ENCODE results near the gene GNB1. TPM values are rescaled to one million over a fixed set of nuclear protein-coding genes. Genes with fewer than 3 reads are reported as not detected.

GNB1 gene
- total RNA-seq, 1 experiment from 2014 or later, result 93.7 TPM

- Histone ChIP-seq H3K9me3 (ENCODE audit: low read length) (no peaks in the 10 kb centered on the region), H4K20me1 (ENCODE audit: insufficient read depth, low read depth, low read length) (peaks cover 7% of the 10 kb centered on the region), H3K27me3 (ENCODE audit: low read length) (no peaks in the 10 kb centered on the region), H3K27ac (ENCODE audit: low read length) (peak overlapping the region; percentile 99), H3K4me1 (ENCODE audit: low read length) (peaks cover 75% of the 10 kb centered on the region), H2AFZ (ENCODE audit: low read length) (no peak overlapping the region), H3K4me3 (ENCODE audit: low read length) (peak overlapping the region; percentile 61), H3K9me2 (replicated peaks; ENCODE audit: insufficient read depth, low read length) (no peaks in the 10 kb centered on the region), H3K4me2 (ENCODE audit: low read depth, low read length, poor library complexity, severe bottlenecking) (peak overlapping the region; percentile 89), H3K9ac (ENCODE audit: low read length) (peak overlapping the region; percentile 71), H3K79me2 (ENCODE audit: low read length) (peaks cover 87% of the 10 kb centered on the region), H3K36me3 (ENCODE audit: insufficient read depth, low read length) (0 out of 2 replicates have a peak, but pooled peaks cover 9% of the 10 kb centered on the region)
- DNase-seq, result peak; percentile 93
Measured at GRCh38 chr1:1842360-1843146, 48.3 kb downstream of the GNB1 start.

DNA sequence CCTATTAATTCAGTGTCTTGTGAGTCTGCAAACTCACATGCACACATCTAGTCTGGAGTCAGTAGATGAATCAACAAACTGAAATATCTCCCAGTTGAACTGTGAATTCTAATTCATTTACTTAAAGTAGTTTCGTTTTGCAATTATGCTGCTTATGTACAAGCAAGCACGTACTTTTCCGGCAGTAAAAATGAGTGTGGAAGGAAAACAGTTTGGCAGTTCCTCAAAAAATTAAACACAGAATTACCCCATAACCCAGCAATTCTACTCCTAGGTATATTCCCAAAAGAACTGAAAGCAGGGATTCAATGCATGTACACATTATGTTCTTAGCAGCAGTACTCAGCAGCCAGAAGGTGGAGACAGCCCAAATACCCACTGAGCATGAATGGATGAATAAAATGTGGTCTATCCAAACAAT lies 49.3 kb downstream of the GNB1 start:
- peak overlapping the region; percentile 89 for H3K4me2 ChIP-seq (ENCODE audit: low read depth, low read length, poor library complexity, severe bottlenecking)
- H3K4me3 ChIP-seq (ENCODE audit: low read length), result peak overlapping the region; percentile 61
- H3K4me1 ChIP-seq (ENCODE audit: low read length), result peaks cover 70% of the 10 kb centered on the region
- 0 out of 2 replicates have a peak, but pooled peaks cover 9% of the 10 kb centered on the region for H3K36me3 ChIP-seq (ENCODE audit: insufficient read depth, low read length)
- no peaks in the 10 kb centered on the region for H3K27me3 ChIP-seq (ENCODE audit: low read length)
- H4K20me1 ChIP-seq (ENCODE audit: insufficient read depth, low read depth, low read length), result peaks cover 7% of the 10 kb centered on the region
- H3K9me2 ChIP-seq (replicated peaks; ENCODE audit: insufficient read depth, low read length), result no peaks in the 10 kb centered on the region
- peak overlapping the region; percentile 71 for H3K9ac ChIP-seq (ENCODE audit: low read length)
- no peaks in the 10 kb centered on the region for H3K9me3 ChIP-seq (ENCODE audit: low read length)
- DNase-seq, result no peak
- no peak overlapping the region for H2AFZ ChIP-seq (ENCODE audit: low read length)
- H3K79me2 ChIP-seq (ENCODE audit: low read length), result peaks cover 83% of the 10 kb centered on the region
- peak overlapping the region; percentile 99 for H3K27ac ChIP-seq (ENCODE audit: low read length)

- Histone ChIP-seq H3K27me3 (ENCODE audit: low read length) (no peaks in the 10 kb centered on the region), H3K4me2 (ENCODE audit: low read depth, low read length, poor library complexity, severe bottlenecking) (no peak overlapping the region), H3K36me3 (ENCODE audit: insufficient read depth, low read length) (0 out of 2 replicates have a peak, but pooled peaks cover 14% of the 10 kb centered on the region), H4K20me1 (ENCODE audit: insufficient read depth, low read depth, low read length) (peaks cover 4% of the 10 kb centered on the region; the same call in 1 of the 2 replicates), H3K9me2 (replicated peaks; ENCODE audit: insufficient read depth, low read length) (no peaks in the 10 kb centered on the region), H3K79me2 (ENCODE audit: low read length) (peaks cover 81% of the 10 kb centered on the region), H3K27ac (ENCODE audit: low read length) (peak overlapping the region; percentile 99), H3K4me1 (ENCODE audit: low read length) (peaks cover 73% of the 10 kb centered on the region), H3K4me3 (ENCODE audit: low read length) (no peak overlapping the region), H3K9me3 (ENCODE audit: low read length) (no peaks in the 10 kb centered on the region), H2AFZ (ENCODE audit: low read length) (no peak overlapping the region), H3K9ac (ENCODE audit: low read length) (no peak overlapping the region)
- DNase-seq, result no peak
Measured at GRCh38 chr1:1839311-1839965, 51.4 kb downstream of the GNB1 start.

DNA sequence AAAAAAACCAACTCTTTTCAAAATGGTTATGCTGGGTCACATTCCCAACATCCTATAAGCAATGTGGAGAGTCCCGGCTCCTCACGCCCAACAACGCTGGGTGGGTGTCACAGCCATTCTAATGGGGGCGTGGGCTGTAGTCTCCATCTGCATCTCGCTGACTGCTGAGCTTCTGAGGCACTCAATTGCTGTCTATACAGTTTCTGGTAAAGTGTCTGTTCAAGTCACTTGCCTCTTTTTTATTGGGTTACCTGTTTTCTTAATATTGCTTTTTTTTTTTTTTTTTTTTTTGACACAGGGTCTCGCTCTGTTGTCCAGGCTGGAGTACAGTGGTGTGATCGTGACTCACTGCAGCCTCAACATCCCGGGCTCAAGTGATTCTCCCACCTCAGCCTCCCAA lies 54.8 kb downstream of the GNB1 start:
- peaks cover 74% of the 10 kb centered on the region for H3K4me1 ChIP-seq (ENCODE audit: low read length)
- H3K36me3 ChIP-seq (ENCODE audit: insufficient read depth, low read length), result peaks cover 28% of the 10 kb centered on the region; the same call in 1 of the 2 replicates
- H3K9me2 ChIP-seq (replicated peaks; ENCODE audit: insufficient read depth, low read length), result no peaks in the 10 kb centered on the region
- H3K9me3 ChIP-seq (ENCODE audit: low read length), result no peaks in the 10 kb centered on the region
- H3K4me3 ChIP-seq (ENCODE audit: low read length), result no peak overlapping the region
- peak overlapping the region; percentile 88 for H3K4me2 ChIP-seq (ENCODE audit: low read depth, low read length, poor library complexity, severe bottlenecking)
- peaks cover 90% of the 10 kb centered on the region for H3K79me2 ChIP-seq (ENCODE audit: low read length)
- H2AFZ ChIP-seq (ENCODE audit: low read length), result no peak overlapping the region
- H3K27ac ChIP-seq (ENCODE audit: low read length), result peak overlapping the region; percentile 98
- H3K9ac ChIP-seq (ENCODE audit: low read length), result no peak overlapping the region
- no peaks in the 10 kb centered on the region for H3K27me3 ChIP-seq (ENCODE audit: low read length)
- H4K20me1 ChIP-seq (ENCODE audit: insufficient read depth, low read depth, low read length), result no peaks in the 10 kb centered on the region
- DNase-seq, result no peak

GRCh38 chr1:1835546-1835945 lies 55.3 kb downstream of the GNB1 start:
- H3K9me2 ChIP-seq (replicated peaks; ENCODE audit: insufficient read depth, low read length), result no peaks in the 10 kb centered on the region
- H3K36me3 ChIP-seq (ENCODE audit: insufficient read depth, low read length), result peaks cover 29% of the 10 kb centered on the region; the same call in 1 of the 2 replicates
- peak overlapping the region; percentile 98 for H3K27ac ChIP-seq (ENCODE audit: low read length)
- H3K4me3 ChIP-seq (ENCODE audit: low read length), result peak overlapping the region; percentile 57; the same call in 1 of the 2 replicates
- no peak overlapping the region for H2AFZ ChIP-seq (ENCODE audit: low read length)
- peak overlapping the region; percentile 75 for H3K9ac ChIP-seq (ENCODE audit: low read length)
- H3K4me1 ChIP-seq (ENCODE audit: low read length), result peaks cover 74% of the 10 kb centered on the region
- peaks cover 90% of the 10 kb centered on the region for H3K79me2 ChIP-seq (ENCODE audit: low read length)
- H3K27me3 ChIP-seq (ENCODE audit: low read length), result no peaks in the 10 kb centered on the region
- no peaks in the 10 kb centered on the region for H3K9me3 ChIP-seq (ENCODE audit: low read length)
- H4K20me1 ChIP-seq (ENCODE audit: insufficient read depth, low read depth, low read length), result no peaks in the 10 kb centered on the region
- no peak for DNase-seq
- peak overlapping the region; percentile 88 for H3K4me2 ChIP-seq (ENCODE audit: low read depth, low read length, poor library complexity, severe bottlenecking)

DNA sequence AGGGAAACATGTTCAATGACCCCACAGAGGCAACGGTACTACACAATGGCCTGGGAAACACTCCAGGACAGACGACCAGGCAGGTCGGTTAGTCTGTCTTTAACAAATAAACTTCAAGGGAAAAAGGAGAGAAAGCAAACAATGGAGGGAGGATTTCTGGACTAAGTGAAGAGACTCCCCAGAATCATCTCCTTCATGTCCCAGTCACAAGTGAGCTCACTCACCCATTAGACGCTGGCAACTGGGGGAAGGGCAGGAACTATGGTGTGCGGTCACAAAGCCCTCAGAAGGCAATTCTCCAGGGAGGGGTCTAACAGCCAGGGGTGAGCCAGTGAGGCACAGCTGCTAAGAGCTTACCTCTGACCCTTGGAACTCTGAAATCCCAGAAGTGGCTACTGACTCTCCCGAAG lies 57.0 kb downstream of the GNB1 start:
- H3K27me3 ChIP-seq (ENCODE audit: low read length), result no peaks in the 10 kb centered on the region
- peaks cover 79% of the 10 kb centered on the region for H3K4me1 ChIP-seq (ENCODE audit: low read length)
- H3K9me3 ChIP-seq (ENCODE audit: low read length), result no peaks in the 10 kb centered on the region
- H3K9ac ChIP-seq (ENCODE audit: low read length), result peak overlapping the region; percentile 75
- peaks cover 26% of the 10 kb centered on the region; the same call in 1 of the 2 replicates for H3K36me3 ChIP-seq (ENCODE audit: insufficient read depth, low read length)
- no peaks in the 10 kb centered on the region for H3K9me2 ChIP-seq (replicated peaks; ENCODE audit: insufficient read depth, low read length)
- peak overlapping the region; percentile 57 for H3K4me3 ChIP-seq (ENCODE audit: low read length)
- peak overlapping the region; percentile 88 for H3K4me2 ChIP-seq (ENCODE audit: low read depth, low read length, poor library complexity, severe bottlenecking)
- peaks cover 88% of the 10 kb centered on the region for H3K79me2 ChIP-seq (ENCODE audit: low read length)
- no peak overlapping the region for H2AFZ ChIP-seq (ENCODE audit: low read length)
- peak overlapping the region; percentile 98 for H3K27ac ChIP-seq (ENCODE audit: low read length)
- DNase-seq, result peak; percentile 93
- no peaks in the 10 kb centered on the region for H4K20me1 ChIP-seq (ENCODE audit: insufficient read depth, low read depth, low read length)

GRCh38 chr1:1833456-1833855 lies 57.4 kb downstream of the GNB1 start:
- Histone ChIP-seq H3K4me1 (ENCODE audit: low read length) (peaks cover 84% of the 10 kb centered on the region), H3K79me2 (ENCODE audit: low read length) (peaks cover 88% of the 10 kb centered on the region), H3K36me3 (ENCODE audit: insufficient read depth, low read length) (peaks cover 24% of the 10 kb centered on the region; the same call in 1 of the 2 replicates), H2AFZ (ENCODE audit: low read length) (no peak overlapping the region), H3K9ac (ENCODE audit: low read length) (peak overlapping the region; percentile 75), H3K27me3 (ENCODE audit: low read length) (no peaks in the 10 kb centered on the region), H3K27ac (ENCODE audit: low read length) (peak overlapping the region; percentile 98), H4K20me1 (ENCODE audit: insufficient read depth, low read depth, low read length) (no peaks in the 10 kb centered on the region), H3K9me2 (replicated peaks; ENCODE audit: insufficient read depth, low read length) (no peaks in the 10 kb centered on the region), H3K9me3 (ENCODE audit: low read length) (no peaks in the 10 kb centered on the region), H3K4me2 (ENCODE audit: low read depth, low read length, poor library complexity, severe bottlenecking) (peak overlapping the region; percentile 88), H3K4me3 (ENCODE audit: low read length) (peak overlapping the region; percentile 57)
- peak; percentile 87 for DNase-seq

GRCh38 chr1:1832820-1833219 lies 58.1 kb downstream of the GNB1 start:
- Histone ChIP-seq H3K27ac (ENCODE audit: low read length) (peak overlapping the region; percentile 98), H3K4me2 (ENCODE audit: low read depth, low read length, poor library complexity, severe bottlenecking) (peak overlapping the region; percentile 88), H3K36me3 (ENCODE audit: insufficient read depth, low read length) (peaks cover 27% of the 10 kb centered on the region; the same call in 1 of the 2 replicates), H3K4me3 (ENCODE audit: low read length) (peak overlapping the region; percentile 57), H3K4me1 (ENCODE audit: low read length) (peaks cover 90% of the 10 kb centered on the region), H3K27me3 (ENCODE audit: low read length) (no peaks in the 10 kb centered on the region), H3K9me3 (ENCODE audit: low read length) (no peaks in the 10 kb centered on the region), H2AFZ (ENCODE audit: low read length) (no peak overlapping the region), H3K79me2 (ENCODE audit: low read length) (peaks cover 90% of the 10 kb centered on the region), H4K20me1 (ENCODE audit: insufficient read depth, low read depth, low read length) (no peaks in the 10 kb centered on the region), H3K9me2 (replicated peaks; ENCODE audit: insufficient read depth, low read length) (no peaks in the 10 kb centered on the region), H3K9ac (ENCODE audit: low read length) (peak overlapping the region; percentile 75)
- DNase-seq, result no peak
